ENCODE data around the gene KCNJ11.
A peak's percentile ranks its signal among the peaks of the same experiment; 100 is the strongest.

GRCh38 chr11:17386331-17387084 lies 2.0 kb downstream of the KCNJ11 start:
- TF ChIP-seq ATF5 (CRISPR knock-in tag; IDR thresholded peaks at IDR 0.05; ENCODE audit: low read depth) (no peak), CTCF (CRISPR knock-in tag; IDR thresholded peaks at IDR 0.05) (peak; percentile 86), ETS1 (CRISPR knock-in tag; IDR thresholded peaks at IDR 0.05) (no peak)
